T-cell (primary cell): ENCODE data around the gene FANCI. TPM values are rescaled to one million over a fixed set of nuclear protein-coding genes. Genes with fewer than 3 reads are reported as not detected.
"Not testable (repeated sequence)": the region's sequence is repeated elsewhere in the genome, so short reads cannot be mapped to it uniquely, and the experiment has no call there.

Experiments used
- ATAC-seq, 4 experiments: fragments of 200-7000 bp in 3 of 4; fragments of 150-1000 bp in 1 of 4; cut with Tn5 transposase; replicated peaks in 1 of 4; 1 replicate in 3 of 4; 2 replicates in 1 of 4; pipeline ENCODE4 v1.10.0; 2021; ENCODE audit warnings: moderate library complexity in 3 of 4, mild to moderate bottlenecking in 2 of 4, moderate number of reproducible peaks in 1 of 4
- CTCF ChIA-PET, 2 donors: fragments of 300-600 bp; sonication (Branson Sonifier 250); formaldehyde crosslinking; loops; one replicate each; lab custom pipeline; 2022; ENCODE audit warnings: antibody characterized with exemption in 2 of 2; lab: Charles Lee
- POLR2A ChIA-PET, 2 donors: fragments of 300-600 bp; sonication (Branson Sonifier 250); formaldehyde crosslinking; loops; one replicate each; lab custom pipeline; 2022; ENCODE audit warnings: antibody characterized with exemption in 2 of 2; lab: Charles Lee
- DNase-seq, 35 experiments: peaks; one replicate each; pipeline versions ENCODE4 v3.0.0 to v3.0.0-alpha.2; 2013 to 2023
- H3K27ac ChIP-seq: one replicate; pipeline ENCODE4 v1.5.1; 2013; ENCODE audit warnings: low read length
- H3K27me3 ChIP-seq, 2 experiments: replicated peaks in 1 of 2; 1 replicate in 1 of 2; 2 replicates in 1 of 2; pipeline versions ENCODE4 v1.6.1 to v1.7.0; 2013; ENCODE audit warnings: low read length in 1 of 2, mixed read lengths in 1 of 2; ENCODE audit not compliant: control insufficient read depth in 2 of 2, insufficient read depth in 2 of 2; ENCODE audit errors: extremely low read depth in 1 of 2
- H3K36me3 ChIP-seq, 2 donors: 1 replicate in 1 of 2; 2 replicates in 1 of 2; pipeline versions ENCODE4 v1.6.1 to v1.7.0; 2013; ENCODE audit warnings: low read length in 1 of 2; ENCODE audit not compliant: control insufficient read depth in 2 of 2, insufficient read depth in 1 of 2; ENCODE audit errors: extremely low read depth in 1 of 2
- H3K4me1 ChIP-seq, 2 experiments: 1 replicate in 1 of 2; 2 replicates in 1 of 2; pipeline versions ENCODE4 v1.6.1 to v1.7.0; 2013; ENCODE audit warnings: low read length in 2 of 2, mixed read lengths in 1 of 2; ENCODE audit not compliant: insufficient read depth in 2 of 2, control insufficient read depth in 1 of 2; ENCODE audit errors: extremely low read depth in 1 of 2
- H3K4me3 ChIP-seq, 2 donors: 1 replicate in 1 of 2; 2 replicates in 1 of 2; pipeline versions ENCODE4 v1.5.1 to v1.7.0; 2013; ENCODE audit warnings: mild to moderate bottlenecking in 2 of 2, low read length in 1 of 2, moderate library complexity in 1 of 2; ENCODE audit not compliant: control insufficient read depth in 1 of 2; ENCODE audit errors: extremely low read depth in 1 of 2
- H3K9me3 ChIP-seq: 2 replicates; pipeline ENCODE4 v1.7.0; 2013
- H3K27ac Mint-ChIP-seq, 2 donors: one replicate each; pipeline ENCODE4 v1.8.0; 2020 to 2021; ENCODE audit warnings: mild to moderate bottlenecking in 2 of 2, mixed read lengths in 2 of 2
- H3K27me3 Mint-ChIP-seq, 2 donors: one replicate each; pipeline ENCODE4 v1.8.0; 2021 to 2022; ENCODE audit warnings: mixed read lengths in 2 of 2
- H3K36me3 Mint-ChIP-seq: one replicate; pipeline ENCODE4 v1.8.0; 2021; ENCODE audit warnings: mixed read lengths
- H3K4me1 Mint-ChIP-seq, 3 donors: one replicate each; pipeline ENCODE4 v1.8.0; 2020 to 2022; ENCODE audit warnings: mixed read lengths in 3 of 3, mild to moderate bottlenecking in 1 of 3
- H3K4me3 Mint-ChIP-seq, 3 donors: one replicate each; pipeline ENCODE4 v1.8.0; 2020 to 2022; ENCODE audit warnings: mild to moderate bottlenecking in 3 of 3, mixed read lengths in 3 of 3, moderate library complexity in 3 of 3
- H3K9me3 Mint-ChIP-seq, 3 donors: one replicate each; pipeline ENCODE4 v1.8.0; 2020 to 2022; ENCODE audit warnings: mixed read lengths in 3 of 3
- WGBS: methylation state at CpG from one replicate; pipeline ENCODE4 v1.1.5; 2013; ENCODE audit warnings: missing lambda C conversion rate; ENCODE audit not compliant: insufficient coverage; 5-methylcytosine and 5-hydroxymethylcytosine counted together
- total RNA-seq, 35 experiments: library from RNA in 6 of 35; stranded (reverse) in 6 of 35; fragments of 120-200 nt in 1 of 35; gene quantifications; one replicate each; pipeline versions ENCODE4 v1.2.1 to v1.2.4 and lab custom pipeline; 2013 to 2026

The FANCI gene
- total RNA-seq, 5 donors from 2014 or later (not counting 1 experiment from before 2014, with no cell fraction given) = 9.8 to 14.6 (median 12.4) TPM

DNA sequence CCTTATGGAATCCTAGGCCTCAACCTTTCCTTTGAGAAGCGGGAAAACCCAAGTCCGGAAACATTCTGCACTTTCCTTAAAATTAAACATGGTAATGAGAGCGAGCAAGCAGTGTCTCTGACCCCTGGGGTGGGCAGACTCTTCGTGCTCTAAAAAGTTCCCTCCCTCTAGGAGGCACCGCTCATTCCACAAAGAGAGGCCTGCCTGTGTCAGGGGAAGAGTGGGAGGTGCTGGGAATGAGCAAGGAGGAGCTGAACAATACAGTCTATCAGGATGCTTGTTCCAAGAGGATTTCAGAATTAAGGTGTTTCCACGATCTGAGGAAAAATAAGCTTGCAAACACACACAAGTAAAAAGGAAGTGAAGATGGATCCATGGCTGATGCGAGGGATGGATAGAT, 16.4 kb upstream of the FANCI start:
- H3K27me3 Mint-ChIP-seq = peaks cover 12 to 13% of the 10 kb centered on the region in 2 donors
- DNase-seq = no peak
- 87% methylated on average over 3 of the region's 7 CpGs for WGBS
- H3K4me1 Mint-ChIP-seq = no peaks in the 10 kb centered on the region
- H3K4me1 ChIP-seq = no peaks in the 10 kb centered on the region
- ChIA-PET CTCF (interaction anchor here in 1 of 2 donors (0.6 kb wide), 1 partner anchor 194 kb away, joined by 4 read pairs; no protein-coding TSS in a partner anchor), POLR2A (no interaction called here)
- H3K27ac Mint-ChIP-seq = no peak overlapping the region
- H3K36me3 Mint-ChIP-seq = no peaks in the 10 kb centered on the region
- peaks cover 0 to 14% of the 10 kb centered on the region in 2 experiments for H3K27me3 ChIP-seq
- no peaks in the 10 kb centered on the region for H3K36me3 ChIP-seq
- H3K4me3 Mint-ChIP-seq = no peak overlapping the region
- H3K27ac ChIP-seq = no peak overlapping the region
- no peaks in the 10 kb centered on the region for H3K9me3 ChIP-seq
- ATAC-seq = no peak
- H3K4me3 ChIP-seq = no peak overlapping the region
- H3K9me3 Mint-ChIP-seq = no peaks in the 10 kb centered on the region

DNA sequence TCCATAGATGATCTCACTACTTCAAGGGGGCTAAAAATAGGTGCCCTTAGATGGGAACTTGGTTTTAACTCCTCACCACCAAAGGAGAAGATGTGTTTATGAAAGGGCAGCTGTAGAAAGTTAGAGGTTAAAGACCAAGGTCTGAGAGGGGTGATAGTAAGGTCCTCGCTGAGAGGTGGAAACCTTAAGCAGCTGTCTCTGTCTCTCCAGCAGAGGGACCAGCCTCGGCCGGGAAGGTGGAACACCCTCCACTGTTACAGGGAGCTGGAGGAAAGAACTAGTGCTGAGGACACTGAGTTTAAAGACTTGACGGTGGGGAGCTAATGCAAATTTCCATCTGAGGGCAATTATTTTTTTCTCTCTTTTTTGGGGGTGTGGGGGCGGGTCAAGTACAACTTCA, 13.5 kb upstream of the FANCI start:
- no peak overlapping the region for H3K27ac Mint-ChIP-seq
- no peaks in the 10 kb centered on the region for H3K36me3 ChIP-seq
- H3K27me3 ChIP-seq = peaks cover 0 to 10% of the 10 kb centered on the region in 2 experiments
- H3K36me3 Mint-ChIP-seq = no peaks in the 10 kb centered on the region
- H3K9me3 Mint-ChIP-seq = no peaks in the 10 kb centered on the region
- no peaks in the 10 kb centered on the region for H3K4me1 ChIP-seq
- no peak for ATAC-seq
- ChIA-PET CTCF (no interaction called here), POLR2A (interaction anchor here in 1 of 2 donors (0.6 kb wide), 1 partner anchor 462 kb away, joined by 4 read pairs; no protein-coding TSS in a partner anchor)
- DNase-seq = no peak
- H3K27ac ChIP-seq = no peak overlapping the region
- no peak overlapping the region for H3K4me3 Mint-ChIP-seq
- peaks cover 13 to 17% of the 10 kb centered on the region in 2 donors for H3K27me3 Mint-ChIP-seq
- 78% methylated on average over 1 of the region's 5 CpGs for WGBS
- no peak overlapping the region for H3K4me3 ChIP-seq
- H3K4me1 Mint-ChIP-seq = no peaks in the 10 kb centered on the region
- H3K9me3 ChIP-seq = no peaks in the 10 kb centered on the region

DNA sequence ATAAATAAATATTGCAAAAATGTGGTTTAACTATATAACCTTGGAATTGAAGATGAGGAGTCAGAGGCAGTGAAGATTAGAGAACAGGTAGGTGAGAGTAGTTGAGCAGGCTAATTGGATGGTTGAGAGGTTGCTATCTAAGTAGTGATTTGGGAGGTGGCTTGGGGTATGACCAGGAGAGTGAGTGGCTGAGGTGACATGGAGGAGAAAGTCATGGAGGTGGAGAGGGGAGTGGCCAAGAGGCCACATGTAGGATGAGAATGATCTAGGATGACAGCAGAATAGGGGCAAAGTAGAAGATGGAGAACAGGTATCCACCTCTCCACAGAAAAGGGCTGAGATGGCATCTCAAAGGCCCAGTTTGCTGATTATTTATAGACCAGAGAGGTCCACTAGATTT, 11.9 kb upstream of the FANCI start:
- H3K27me3 ChIP-seq = peaks cover 0 to 8% of the 10 kb centered on the region in 2 experiments
- H3K27me3 Mint-ChIP-seq = peaks cover 15 to 17% of the 10 kb centered on the region in 2 donors
- no peaks in the 10 kb centered on the region for H3K4me1 Mint-ChIP-seq
- H3K27ac ChIP-seq = no peak overlapping the region
- no peaks in the 10 kb centered on the region for H3K9me3 ChIP-seq
- H3K4me3 ChIP-seq = no peak overlapping the region
- H3K36me3 Mint-ChIP-seq = no peaks in the 10 kb centered on the region
- no peak overlapping the region for H3K27ac Mint-ChIP-seq
- ChIA-PET CTCF (no interaction called here), POLR2A (no interaction called here)
- H3K4me3 Mint-ChIP-seq = no peak overlapping the region
- ATAC-seq (no peak), DNase-seq (no peak)
- no peaks in the 10 kb centered on the region for H3K9me3 Mint-ChIP-seq
- no peaks in the 10 kb centered on the region for H3K4me1 ChIP-seq
- no peaks in the 10 kb centered on the region for H3K36me3 ChIP-seq

DNA sequence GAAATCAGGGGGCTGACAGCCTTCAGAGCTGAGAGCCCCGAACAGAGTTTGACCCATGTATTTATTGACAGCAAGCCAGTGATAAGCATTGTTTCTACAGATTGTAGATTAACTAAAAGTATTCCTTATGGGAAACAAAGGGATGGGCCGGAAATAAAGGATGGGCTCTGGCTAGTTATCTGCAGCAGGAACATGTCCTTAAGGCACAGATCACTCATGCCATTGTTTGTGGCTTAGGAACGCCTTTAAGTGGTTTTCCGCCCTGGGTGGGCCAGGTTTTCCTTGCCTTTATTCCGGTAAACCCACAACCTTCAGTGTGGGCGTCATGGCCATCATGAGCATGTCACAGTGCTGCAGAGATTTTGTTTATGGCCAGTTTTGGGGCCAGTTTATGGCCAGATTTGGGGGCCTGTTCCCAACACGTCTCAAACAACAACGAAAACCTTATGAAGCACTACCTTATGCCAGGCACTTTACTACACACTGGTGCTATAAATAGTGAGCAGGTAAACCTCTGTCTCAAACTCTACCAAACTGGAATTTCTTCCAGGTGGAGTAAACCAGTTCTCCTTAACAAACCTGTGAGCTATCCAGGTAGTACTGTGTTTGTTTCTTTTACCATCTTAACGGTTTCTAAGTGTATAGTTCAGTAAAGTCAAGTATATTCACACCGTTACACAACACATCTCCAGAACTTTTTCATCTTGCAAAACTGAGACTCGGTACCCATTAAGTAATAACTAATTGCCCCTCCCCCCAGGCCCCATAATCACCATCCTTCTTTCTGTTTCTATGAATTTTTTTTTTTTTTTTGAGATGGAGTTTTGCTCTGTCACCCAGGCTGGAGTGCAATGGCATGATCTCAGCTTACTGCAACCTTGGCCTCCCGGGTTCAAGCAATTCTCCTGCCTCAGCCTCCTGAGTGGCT, 3.6 kb upstream of the FANCI start:
- H3K27ac Mint-ChIP-seq, H3K4me3 Mint-ChIP-seq, CTCF ChIA-PET: not testable (repeated sequence)

DNA sequence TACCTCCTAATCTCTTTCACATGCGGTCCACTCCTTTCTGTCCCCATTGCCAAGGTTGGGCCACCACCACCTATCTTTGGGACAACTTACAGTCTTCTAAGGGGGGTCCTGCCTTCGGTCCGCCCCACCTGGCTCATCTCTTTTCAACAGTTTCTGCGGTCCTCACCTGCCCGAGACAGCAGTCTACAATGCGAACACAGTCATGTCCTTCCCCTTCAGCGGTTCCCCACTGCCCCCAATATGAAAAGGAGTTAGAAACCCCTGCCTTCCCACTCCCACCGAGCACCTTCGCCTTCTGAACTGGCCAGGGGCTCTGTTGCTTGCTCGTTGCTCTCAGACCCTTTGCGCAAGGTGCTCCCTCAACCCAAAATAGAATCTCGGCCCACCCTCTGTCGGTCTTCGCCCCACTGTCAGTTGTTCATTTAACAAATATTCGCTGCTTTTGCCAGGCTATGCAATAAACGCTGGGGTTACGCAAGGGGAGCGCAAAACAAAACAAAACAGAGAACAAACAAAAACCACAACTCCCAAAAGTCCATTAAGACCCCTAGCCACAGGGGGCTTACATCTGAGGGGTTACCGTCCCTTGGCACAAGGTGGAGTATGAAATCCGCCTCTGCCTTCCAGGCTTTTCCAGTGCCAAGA, 611 bp upstream of the FANCI start:
- Mint-ChIP-seq H3K9me3 (no peaks in the 10 kb centered on the region), H3K27ac (peak overlapping the region; percentile 75 to 77), H3K4me3 (peak overlapping the region; percentile 89 to 95 (median 92)), H3K27me3 (no peaks in the 10 kb centered on the region), H3K4me1 (peaks cover 25 to 35% (median 27%) of the 10 kb centered on the region in 3 donors), H3K36me3 (peaks cover 5% of the 10 kb centered on the region)
- ATAC-seq (peak in 2 of 4 experiments; percentile 1 to 4), DNase-seq (peak in 1 of 35 experiments; percentile 3)
- Histone ChIP-seq H3K9me3 (no peaks in the 10 kb centered on the region), H3K4me1 (peaks cover 4 to 16% of the 10 kb centered on the region in 2 experiments), H3K4me3 (peak overlapping the region; percentile 68 to 92), H3K27ac (no peak overlapping the region), H3K36me3 (no peaks in the 10 kb centered on the region), H3K27me3 (no peaks in the 10 kb centered on the region)
- ChIA-PET CTCF (interaction anchor here in 1 of 2 donors (0.7 to 2.6 kb wide), 2 partner anchors 36 to 584 kb away, joined by 3 to 8 read pairs; no protein-coding TSS in a partner anchor), POLR2A (no interaction called here)
- WGBS = 50% methylated on average over 20 of the region's 20 CpGs

More for the DNA sequence above, 3.6 kb upstream of the FANCI start:
- H3K9me3 ChIP-seq, ATAC-seq, H3K27me3 Mint-ChIP-seq, H3K4me3 ChIP-seq, POLR2A ChIA-PET, DNase-seq, H3K36me3 ChIP-seq, H3K9me3 Mint-ChIP-seq, H3K36me3 Mint-ChIP-seq, H3K27ac ChIP-seq, H3K27me3 ChIP-seq: not testable (repeated sequence)
- peaks cover 19 to 22% (median 22%) of the 10 kb centered on the region in 3 donors for H3K4me1 Mint-ChIP-seq
- WGBS = 94% methylated on average over 4 of the region's 12 CpGs
- H3K4me1 ChIP-seq = peaks cover 4 to 16% of the 10 kb centered on the region in 2 experiments

DNA sequence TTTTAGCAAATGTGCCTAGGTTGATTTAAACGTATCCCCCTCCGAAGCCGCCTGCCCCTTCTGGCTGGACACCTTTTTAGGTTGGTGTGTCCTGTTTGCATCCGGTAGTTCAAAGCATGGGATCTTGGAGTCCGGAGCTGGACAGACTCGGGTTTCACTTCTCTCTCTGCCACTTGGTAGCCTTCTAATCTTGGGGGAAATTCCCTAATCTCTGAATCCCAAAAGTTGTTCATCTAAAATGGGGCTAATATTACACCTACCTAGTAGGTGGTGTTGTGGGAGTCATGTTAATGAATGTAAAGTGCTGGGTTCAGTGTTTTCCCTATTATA, 760 bp downstream of the FANCI start:
- Mint-ChIP-seq H3K4me3 (peak overlapping the region; percentile 89 to 95 (median 92)), H3K27me3 (no peaks in the 10 kb centered on the region), H3K36me3 (peaks cover 9% of the 10 kb centered on the region), H3K4me1 (peaks cover 25 to 35% (median 27%) of the 10 kb centered on the region in 3 donors), H3K27ac (peak overlapping the region; percentile 64 to 77), H3K9me3 (no peaks in the 10 kb centered on the region)
- ATAC-seq (no peak), DNase-seq (no peak)
- 0% methylated on average over 3 of the region's 6 CpGs for WGBS
- Histone ChIP-seq H3K4me1 (peaks cover 4 to 16% of the 10 kb centered on the region in 2 experiments), H3K9me3 (no peaks in the 10 kb centered on the region), H3K27me3 (no peaks in the 10 kb centered on the region), H3K36me3 (peaks cover 0 to 8% of the 10 kb centered on the region in 2 donors), H3K4me3 (peak overlapping the region; percentile 68 to 92), H3K27ac (no peak overlapping the region)
- ChIA-PET POLR2A (no interaction called here), CTCF (interaction anchor here in 1 of 2 donors (0.6 to 2.6 kb wide), 4 partner anchors 38 to 340 kb away, joined by 3 to 8 read pairs (median 4); partner anchors contain the start of gene ABHD2)
